BE2C (cell line): ENCODE data around the gene PACRG.

Source experiments
- DNase-seq: peaks from one replicate; pipeline ENCODE4 v3.0.0-alpha.2; 2020
- H3K27me3 ChIP-seq: fragments of 250-450 bp; sonication (Bioruptor Pico); 2 replicates; pipeline ENCODE4 v1.5.1; 2020; ENCODE audit warnings: mild to moderate bottlenecking
- H3K36me3 ChIP-seq: fragments of 250-450 bp; sonication (Bioruptor Pico); 2 replicates; pipeline ENCODE4 v1.5.1; 2020; ENCODE audit warnings: mild to moderate bottlenecking
- H3K4me1 ChIP-seq: fragments of 250-450 bp; sonication (Bioruptor Pico); 2 replicates; pipeline ENCODE4 v1.5.1; 2020
- H3K4me3 ChIP-seq: 2 replicates; pipeline ENCODE4 v1.5.1; 2011; ENCODE audit warnings: low read depth, low read length
- H3K9me3 ChIP-seq: fragments of 250-450 bp; sonication (Bioruptor Pico); 2 replicates; pipeline ENCODE4 v1.5.1; 2020
- TF ChIP-seq, protein P1 (sequence below): IDR thresholded peaks from 2 replicates; pipeline ENCODE4 v1.5.1; 2012; ENCODE audit warnings: mild to moderate bottlenecking, low read depth, low read length

The PACRG gene

DNA sequence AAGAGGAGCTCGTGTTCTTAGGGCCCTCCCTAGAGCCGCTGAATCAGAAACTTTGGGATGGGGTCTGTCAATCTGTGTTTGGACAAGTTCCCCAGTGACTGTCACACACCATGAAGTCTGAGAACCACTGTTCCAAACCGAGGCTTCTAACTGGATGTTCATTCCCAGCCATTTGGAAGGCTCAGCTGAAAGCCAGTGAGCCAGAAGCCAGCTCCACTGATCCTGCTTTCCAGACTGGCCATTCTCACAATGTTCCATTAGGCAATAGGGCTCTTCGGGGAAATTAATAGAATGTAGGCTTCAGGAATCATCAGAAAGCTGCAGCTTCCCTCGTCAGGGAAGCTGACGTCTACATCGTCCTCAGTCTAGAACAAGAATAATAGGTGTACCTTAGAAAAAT, 595.9 kb downstream of the PACRG start:
- TF ChIP-seq, protein P1, sequence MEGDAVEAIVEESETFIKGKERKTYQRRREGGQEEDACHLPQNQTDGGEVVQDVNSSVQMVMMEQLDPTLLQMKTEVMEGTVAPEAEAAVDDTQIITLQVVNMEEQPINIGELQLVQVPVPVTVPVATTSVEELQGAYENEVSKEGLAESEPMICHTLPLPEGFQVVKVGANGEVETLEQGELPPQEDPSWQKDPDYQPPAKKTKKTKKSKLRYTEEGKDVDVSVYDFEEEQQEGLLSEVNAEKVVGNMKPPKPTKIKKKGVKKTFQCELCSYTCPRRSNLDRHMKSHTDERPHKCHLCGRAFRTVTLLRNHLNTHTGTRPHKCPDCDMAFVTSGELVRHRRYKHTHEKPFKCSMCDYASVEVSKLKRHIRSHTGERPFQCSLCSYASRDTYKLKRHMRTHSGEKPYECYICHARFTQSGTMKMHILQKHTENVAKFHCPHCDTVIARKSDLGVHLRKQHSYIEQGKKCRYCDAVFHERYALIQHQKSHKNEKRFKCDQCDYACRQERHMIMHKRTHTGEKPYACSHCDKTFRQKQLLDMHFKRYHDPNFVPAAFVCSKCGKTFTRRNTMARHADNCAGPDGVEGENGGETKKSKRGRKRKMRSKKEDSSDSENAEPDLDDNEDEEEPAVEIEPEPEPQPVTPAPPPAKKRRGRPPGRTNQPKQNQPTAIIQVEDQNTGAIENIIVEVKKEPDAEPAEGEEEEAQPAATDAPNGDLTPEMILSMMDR: no peak

DNA sequence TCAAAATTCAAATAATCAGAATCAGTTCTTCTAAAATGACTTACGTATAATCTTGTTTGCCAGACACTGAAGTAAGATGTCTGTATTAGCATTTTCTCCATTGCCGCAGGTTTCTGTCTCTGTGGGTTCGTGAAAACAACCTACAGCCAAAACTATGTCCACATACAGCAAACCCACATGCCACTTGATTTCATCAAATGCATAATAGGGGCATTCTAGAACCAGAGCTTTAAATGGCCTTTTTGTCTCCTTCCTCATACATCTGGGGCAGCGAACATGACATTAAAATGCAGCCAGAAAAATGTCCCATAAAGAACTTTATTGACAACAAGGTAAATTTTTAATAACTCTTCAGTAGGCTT, 596.5 kb downstream of the PACRG start:
- H3K4me3 ChIP-seq: no peak overlapping the region
- no peaks in the 10 kb centered on the region for H3K9me3 ChIP-seq
- TF ChIP-seq, protein P1: no peak
- H3K4me1 ChIP-seq: peaks cover 4% of the 10 kb centered on the region; the same call in 1 of the 2 replicates
- DNase-seq: no peak
- no peaks in the 10 kb centered on the region for H3K27me3 ChIP-seq
- H3K36me3 ChIP-seq: no peaks in the 10 kb centered on the region

More for the DNA sequence above, 595.9 kb downstream of the PACRG start:
- Histone ChIP-seq H3K27me3 (no peaks in the 10 kb centered on the region), H3K36me3 (no peaks in the 10 kb centered on the region), H3K4me1 (peaks cover 4% of the 10 kb centered on the region; the same call in 1 of the 2 replicates), H3K9me3 (no peaks in the 10 kb centered on the region), H3K4me3 (no peak overlapping the region)
- no peak for DNase-seq

- no peak for DNase-seq
- H3K36me3 ChIP-seq: no peaks in the 10 kb centered on the region
- TF ChIP-seq, protein P1: no peak
These were observed 597.1 kb downstream of the PACRG start for GRCh38 chr6:163324688-163325389.

DNA sequence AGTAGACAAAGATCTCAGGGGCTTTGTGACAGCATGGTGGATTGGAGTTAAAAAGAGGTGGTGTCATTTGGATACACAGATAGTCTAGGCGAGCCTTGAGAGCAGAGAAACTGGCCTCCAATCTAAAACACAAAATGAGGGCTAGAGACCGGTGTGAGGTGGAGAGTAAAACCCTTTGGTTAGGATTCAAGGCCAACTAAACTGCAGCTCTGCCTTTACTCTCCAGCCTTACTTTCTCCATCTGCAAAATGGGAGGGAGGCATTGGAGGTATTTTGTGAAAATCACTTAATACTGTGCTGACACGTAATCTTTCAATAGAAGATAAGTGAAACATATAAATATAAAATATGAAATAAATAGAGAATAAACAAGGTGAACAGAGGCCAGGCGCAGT, 597.6 kb downstream of the PACRG start:
- Histone ChIP-seq H3K4me3 (no peak overlapping the region), H3K9me3 (no peaks in the 10 kb centered on the region), H3K4me1 (peaks cover 4% of the 10 kb centered on the region; the same call in 1 of the 2 replicates), H3K36me3 (no peaks in the 10 kb centered on the region), H3K27me3 (no peaks in the 10 kb centered on the region)
- TF ChIP-seq, protein P1: no peak
- no peak for DNase-seq

More at GRCh38 chr6:163324688-163325389, 597.1 kb downstream of the PACRG start:
- Histone ChIP-seq H3K27me3 (no peaks in the 10 kb centered on the region), H3K4me3 (no peak overlapping the region), H3K4me1 (peaks cover 4% of the 10 kb centered on the region; the same call in 1 of the 2 replicates), H3K9me3 (no peaks in the 10 kb centered on the region)

GRCh38 chr6:163327165-163327880, 599.5 kb downstream of the PACRG start:
- no peaks in the 10 kb centered on the region for H3K36me3 ChIP-seq
- TF ChIP-seq, protein P1: no peak
- H3K27me3 ChIP-seq: no peaks in the 10 kb centered on the region
- H3K9me3 ChIP-seq: no peaks in the 10 kb centered on the region
- no peak for DNase-seq
- H3K4me1 ChIP-seq: peaks cover 4% of the 10 kb centered on the region; the same call in 1 of the 2 replicates
- H3K4me3 ChIP-seq: no peak overlapping the region

DNA sequence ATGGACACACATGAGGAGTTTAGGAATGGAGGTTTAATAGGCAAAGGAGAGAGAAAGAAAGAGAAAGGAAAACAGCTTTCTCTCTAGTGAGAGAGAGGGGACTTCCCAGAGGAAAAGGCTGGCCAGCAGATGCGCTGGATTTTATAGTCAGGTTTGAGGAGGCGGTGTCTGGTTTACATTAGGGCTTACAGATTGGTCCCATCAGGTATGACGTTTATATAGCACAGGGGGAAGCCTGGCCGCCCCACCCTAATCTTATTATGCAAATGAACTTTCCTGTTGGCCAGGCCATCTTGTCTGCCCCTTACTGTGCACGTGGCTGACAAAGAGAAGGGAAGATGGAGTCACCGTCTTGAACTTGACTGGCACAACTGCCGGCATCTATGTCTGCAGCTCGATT, 600.1 kb downstream of the PACRG start:
- Histone ChIP-seq H3K27me3 (no peaks in the 10 kb centered on the region), H3K9me3 (no peaks in the 10 kb centered on the region), H3K4me3 (no peak overlapping the region), H3K36me3 (no peaks in the 10 kb centered on the region), H3K4me1 (peaks cover 4% of the 10 kb centered on the region; the same call in 1 of the 2 replicates)
- TF ChIP-seq, protein P1: no peak
- peak; percentile 69 for DNase-seq
